ENCODE data around the gene IL10RA. TPM values are rescaled to one million over a fixed set of nuclear protein-coding genes. Genes with fewer than 3 reads are reported as not detected.

The IL10RA gene
- total RNA-seq, 1 donor from 2014 or later, result 37.7 TPM

GRCh38 chr11:118008271-118008911 lies 22.2 kb downstream of the IL10RA start:
- Histone ChIP-seq H3K36me3 (no peaks in the 10 kb centered on the region), H3K4me1 (peaks cover 72% of the 10 kb centered on the region), H3K27me3 (ENCODE audit: low read depth) (no peaks in the 10 kb centered on the region), H3K4me3 (no peak overlapping the region), H3K27ac (peak overlapping the region; percentile 73), H3K9me3 (no peaks in the 10 kb centered on the region)
- intact Hi-C loops (cut with DNase I), result no loop called here
- no peak for TF ChIP-seq CTCF (IDR thresholded peaks at IDR 0.05)
- no peak for ATAC-seq
- no peak for DNase-seq

GRCh38 chr11:118009864-118010737 lies 23.9 kb downstream of the IL10RA start:
- peak overlapping the region; percentile 82 for H3K27ac ChIP-seq
- H3K9me3 ChIP-seq, result no peaks in the 10 kb centered on the region
- ATAC-seq (no peak), DNase-seq (no peak)
- intact Hi-C loops (cut with DNase I), result no loop called here
- peaks cover 69% of the 10 kb centered on the region for H3K4me1 ChIP-seq
- no peak overlapping the region for H3K4me3 ChIP-seq
- no peaks in the 10 kb centered on the region for H3K36me3 ChIP-seq
- no peak for TF ChIP-seq CTCF (IDR thresholded peaks at IDR 0.05)
- no peaks in the 10 kb centered on the region for H3K27me3 ChIP-seq (ENCODE audit: low read depth)

GRCh38 chr11:118010738-118011461 lies 24.7 kb downstream of the IL10RA start:
- H3K36me3 ChIP-seq, result no peaks in the 10 kb centered on the region
- DNase-seq (peak; percentile 84), ATAC-seq (peak; percentile 76 to 87)
- no peak overlapping the region for H3K4me3 ChIP-seq
- H3K27ac ChIP-seq, result peak overlapping the region; percentile 82
- H3K9me3 ChIP-seq, result no peaks in the 10 kb centered on the region
- intact Hi-C loops (cut with DNase I), result no loop called here
- H3K4me1 ChIP-seq, result peaks cover 75% of the 10 kb centered on the region
- no peak for TF ChIP-seq CTCF (IDR thresholded peaks at IDR 0.05)
- no peaks in the 10 kb centered on the region for H3K27me3 ChIP-seq (ENCODE audit: low read depth)

GRCh38 chr11:118012083-118012669 lies 26.0 kb downstream of the IL10RA start:
- Histone ChIP-seq H3K36me3 (no peaks in the 10 kb centered on the region), H3K27ac (peak overlapping the region; percentile 82), H3K9me3 (peaks cover 1% of the 10 kb centered on the region), H3K4me3 (no peak overlapping the region), H3K4me1 (peaks cover 70% of the 10 kb centered on the region), H3K27me3 (ENCODE audit: low read depth) (no peaks in the 10 kb centered on the region)
- intact Hi-C loops (cut with DNase I), result no loop called here
- ATAC-seq, result peak; percentile 72 to 74
- peak; percentile 72 for DNase-seq
- no peak for TF ChIP-seq CTCF (IDR thresholded peaks at IDR 0.05)

GRCh38 chr11:118014022-118014421 lies 27.8 kb downstream of the IL10RA start:
- H3K27me3 ChIP-seq (ENCODE audit: low read depth), result no peaks in the 10 kb centered on the region
- no peak overlapping the region for H3K27ac ChIP-seq
- peaks cover 54% of the 10 kb centered on the region for H3K4me1 ChIP-seq
- DNase-seq (no peak), ATAC-seq (no peak)
- H3K36me3 ChIP-seq, result no peaks in the 10 kb centered on the region
- peaks cover 5% of the 10 kb centered on the region for H3K9me3 ChIP-seq
- no peak overlapping the region for H3K4me3 ChIP-seq
- intact Hi-C loops (cut with DNase I), result no loop called here
- TF ChIP-seq CTCF (IDR thresholded peaks at IDR 0.05), result no peak

All from lower lobe of right lung (tissue), 2 donors.